ENCODE measurements around the gene TENM4.

DNA sequence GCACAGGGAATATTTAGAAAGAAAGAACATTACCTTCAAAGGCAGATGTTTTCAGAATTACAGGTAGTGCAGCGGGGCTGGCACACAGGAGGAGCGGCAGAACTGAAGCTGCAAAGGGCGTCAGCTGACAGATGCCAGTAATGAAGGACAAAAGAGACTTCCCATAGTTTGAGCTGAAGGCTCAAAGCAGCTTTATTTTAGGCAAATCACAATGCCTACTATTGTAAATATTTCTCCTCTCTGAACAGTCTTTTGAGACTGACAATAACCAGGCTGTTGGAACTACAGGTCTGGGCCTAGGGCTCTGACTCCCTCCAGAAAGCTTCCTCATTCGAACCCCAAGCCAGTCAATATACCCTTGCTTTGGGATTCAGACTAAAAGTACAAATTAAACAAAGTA lies 609.3 kb downstream of the TENM4 start:
- TF ChIP-seq, protein P1, sequence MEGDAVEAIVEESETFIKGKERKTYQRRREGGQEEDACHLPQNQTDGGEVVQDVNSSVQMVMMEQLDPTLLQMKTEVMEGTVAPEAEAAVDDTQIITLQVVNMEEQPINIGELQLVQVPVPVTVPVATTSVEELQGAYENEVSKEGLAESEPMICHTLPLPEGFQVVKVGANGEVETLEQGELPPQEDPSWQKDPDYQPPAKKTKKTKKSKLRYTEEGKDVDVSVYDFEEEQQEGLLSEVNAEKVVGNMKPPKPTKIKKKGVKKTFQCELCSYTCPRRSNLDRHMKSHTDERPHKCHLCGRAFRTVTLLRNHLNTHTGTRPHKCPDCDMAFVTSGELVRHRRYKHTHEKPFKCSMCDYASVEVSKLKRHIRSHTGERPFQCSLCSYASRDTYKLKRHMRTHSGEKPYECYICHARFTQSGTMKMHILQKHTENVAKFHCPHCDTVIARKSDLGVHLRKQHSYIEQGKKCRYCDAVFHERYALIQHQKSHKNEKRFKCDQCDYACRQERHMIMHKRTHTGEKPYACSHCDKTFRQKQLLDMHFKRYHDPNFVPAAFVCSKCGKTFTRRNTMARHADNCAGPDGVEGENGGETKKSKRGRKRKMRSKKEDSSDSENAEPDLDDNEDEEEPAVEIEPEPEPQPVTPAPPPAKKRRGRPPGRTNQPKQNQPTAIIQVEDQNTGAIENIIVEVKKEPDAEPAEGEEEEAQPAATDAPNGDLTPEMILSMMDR (IDR thresholded peaks at IDR 0.05; ENCODE audit: borderline replicate concordance, extremely low read depth, low read length, poor library complexity, severe bottlenecking): no peak
- TF ChIP-seq EZH2 (IDR thresholded peaks at IDR 0.05; ENCODE audit: borderline replicate concordance, low read depth, low read length, severe bottlenecking): no peak

Measured in DND-41 (cell line).